SH-SY5Y (cell line): ENCODE measurements around the gene FAM174C.

Experiments
- GATA2 ChIP-seq: IDR thresholded peaks from 2 replicates; pipeline ENCODE4 v1.6.1; 2011; ENCODE audit warnings: mild to moderate bottlenecking, low read depth, low read length
- GATA3 ChIP-seq: IDR thresholded peaks from 2 replicates; pipeline ENCODE4 v1.6.1; 2011; ENCODE audit warnings: low read depth, mild to moderate bottlenecking, low read length, moderate library complexity

FAM174C gene

GRCh38 chr19:1269065-1269477, 6.3 kb upstream of the FAM174C start, which contains the start of gene CIRBP:
Gene CIRBP, plus strand, starts transcription at chr19:1269332. Its CDS starts 1,602 bp downstream, at chr19:1270934.
- no peak for TF ChIP-seq GATA3
- TF ChIP-seq GATA2: no peak

DNA sequence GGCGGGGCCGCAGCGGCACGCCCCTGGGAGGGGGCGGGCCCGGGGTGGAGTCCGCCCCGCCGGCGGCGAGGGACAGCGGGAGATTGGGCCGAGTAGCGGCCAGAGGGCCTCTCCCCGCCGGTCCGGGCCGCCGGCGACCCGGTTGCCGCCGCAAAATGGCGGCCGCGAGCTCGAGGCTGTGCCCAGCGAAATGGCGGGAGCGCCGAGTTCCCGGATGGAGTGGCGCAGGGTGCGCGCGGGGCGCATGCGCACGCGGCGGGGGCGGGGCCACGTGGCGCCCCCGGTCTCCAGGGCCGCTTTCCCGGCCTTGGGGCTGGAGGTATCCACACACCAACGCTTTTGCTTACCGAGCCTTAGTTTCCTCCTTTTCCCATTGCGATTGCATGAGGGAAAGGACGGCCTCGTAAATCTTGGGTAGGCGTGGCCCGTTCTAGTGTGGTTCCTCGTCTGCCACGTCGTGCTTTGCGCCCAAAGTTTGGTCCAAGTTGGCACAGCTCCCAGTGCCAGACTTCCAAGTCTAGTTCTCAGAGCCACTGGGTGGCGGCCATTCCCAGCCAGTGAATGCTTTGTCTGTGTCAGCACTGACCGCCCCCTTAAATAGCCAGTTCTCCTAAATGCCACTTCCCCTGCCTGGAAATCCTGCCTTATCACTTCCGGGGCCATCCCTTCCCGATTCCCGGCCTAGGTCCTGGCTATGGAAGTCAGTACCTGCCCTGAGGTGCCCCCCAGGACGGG, 5.7 kb upstream of the FAM174C start:
- TF ChIP-seq GATA3 (no peak), GATA2 (no peak)

DNA sequence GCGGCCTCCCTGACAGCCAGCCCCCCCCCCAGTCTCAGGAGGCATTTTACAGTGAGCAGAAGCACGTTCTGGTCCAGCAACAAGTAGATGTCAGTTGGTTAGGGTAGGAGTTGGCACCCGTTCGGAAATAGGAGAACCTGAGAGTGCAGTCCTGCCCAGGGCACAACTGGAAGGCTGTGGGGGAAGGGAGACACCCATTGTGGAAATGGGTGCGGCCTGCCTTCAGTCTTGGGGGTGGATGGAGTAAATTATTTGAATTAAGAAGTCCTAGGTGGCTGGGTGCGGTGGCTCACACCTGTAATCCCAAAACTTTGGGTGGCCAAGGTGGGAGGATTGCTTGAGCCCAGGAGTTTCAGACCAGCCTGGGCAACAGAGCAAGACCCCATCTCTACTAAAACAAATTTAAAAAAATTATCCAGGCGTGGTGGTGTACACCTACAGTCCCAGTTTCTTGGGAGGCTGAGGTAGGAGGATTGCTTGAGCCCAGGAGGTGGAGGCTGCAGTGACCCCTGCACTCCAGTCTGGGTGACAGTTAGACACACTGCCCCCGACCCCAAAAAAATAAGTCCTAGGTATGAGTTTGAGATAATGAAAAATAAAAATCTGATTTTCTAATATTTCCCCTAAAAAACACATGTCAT, 5.0 kb upstream of the FAM174C start:
- TF ChIP-seq GATA3 (no peak), GATA2 (no peak)

GRCh38 chr19:1270854-1271527, 4.3 kb upstream of the FAM174C start:
- TF ChIP-seq GATA3: no peak
- TF ChIP-seq GATA2: no peak

GRCh38 chr19:1271528-1272422, 3.6 kb upstream of the FAM174C start:
- no peak for TF ChIP-seq GATA3
- TF ChIP-seq GATA2: no peak

- TF ChIP-seq GATA3: no peak
- TF ChIP-seq GATA2: no peak
Measured at GRCh38 chr19:1272423-1273262, 2.7 kb upstream of the FAM174C start.

- TF ChIP-seq GATA3: no peak
- TF ChIP-seq GATA2: no peak
Measured at GRCh38 chr19:1273263-1274041, 1.9 kb upstream of the FAM174C start.

DNA sequence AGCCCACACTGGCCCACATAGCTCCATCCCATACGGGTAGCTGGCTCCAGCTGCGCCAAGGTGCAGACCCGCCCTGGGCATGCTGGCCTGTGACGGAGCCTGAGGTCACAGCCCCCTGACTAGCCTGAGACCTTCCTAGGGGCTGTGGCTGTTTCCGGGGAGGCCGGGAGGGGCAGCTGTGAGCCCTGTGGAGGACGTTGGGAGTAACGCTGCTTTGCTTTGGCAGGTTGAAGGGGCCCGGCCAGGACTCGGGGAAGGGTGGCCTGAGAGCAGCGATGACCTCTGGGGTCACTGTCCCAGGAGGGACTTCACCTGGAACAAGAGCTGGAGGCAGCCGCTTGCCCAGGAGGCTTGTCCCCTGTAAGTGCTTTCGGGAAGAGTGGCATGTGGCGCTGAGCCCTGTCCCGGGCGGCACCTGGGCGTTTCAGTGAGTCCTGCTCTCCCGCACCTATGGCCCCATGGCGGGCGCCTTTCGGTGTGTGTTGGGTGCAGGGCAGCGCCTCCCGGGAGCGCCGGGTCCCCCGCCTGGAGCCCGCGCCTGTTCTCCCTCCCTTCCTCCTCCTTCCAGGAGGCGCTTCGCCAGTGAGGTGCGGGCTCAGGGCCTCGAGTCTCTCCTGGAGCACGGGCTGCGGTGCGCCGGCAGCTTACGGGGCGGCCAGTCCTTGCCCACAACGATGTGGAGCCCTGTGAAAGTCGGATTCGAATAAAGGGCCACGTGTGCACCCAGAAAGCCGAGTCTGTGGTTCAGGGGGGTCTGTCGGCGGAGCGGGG, 1.1 kb upstream of the FAM174C start:
- TF ChIP-seq GATA3 (no peak), GATA2 (no peak)

GRCh38 chr19:1274852-1275259, 474 bp upstream of the FAM174C start:
- TF ChIP-seq GATA3 (no peak), GATA2 (no peak)

DNA sequence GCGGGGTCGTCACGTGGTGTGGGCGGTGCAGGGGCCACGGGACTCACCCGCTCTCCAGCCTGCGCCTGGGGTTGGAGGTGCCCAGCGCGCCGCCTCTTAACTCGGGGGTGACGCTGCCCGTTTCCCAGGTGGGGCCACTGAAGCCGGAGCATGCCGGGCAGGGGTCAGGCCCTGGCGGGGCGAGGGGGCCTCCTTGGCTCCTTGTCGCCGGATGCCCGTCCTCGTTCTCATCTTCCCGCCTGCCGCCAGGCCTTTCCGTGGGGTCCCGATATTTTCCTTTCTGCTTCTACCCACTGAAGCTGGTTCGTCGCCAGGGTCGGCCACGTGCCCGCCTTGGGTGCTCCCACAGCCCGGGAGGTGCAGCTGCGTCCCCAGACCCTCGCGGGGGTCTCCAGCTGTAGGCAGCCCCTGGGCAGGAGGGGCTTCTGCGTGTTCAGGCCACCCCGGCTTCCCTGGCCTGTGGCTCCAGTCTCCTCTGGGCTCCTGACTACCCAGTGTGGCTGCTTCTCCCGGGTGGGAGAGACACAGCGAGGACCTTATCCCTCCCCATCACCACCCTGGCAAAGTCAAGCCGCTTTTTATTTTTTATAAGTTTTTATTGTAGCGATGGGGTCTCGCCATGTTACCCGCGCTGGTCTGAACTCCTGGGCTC, 772 bp downstream of the FAM174C start:
- TF ChIP-seq GATA3: no peak
- TF ChIP-seq GATA2: no peak

- no peak for TF ChIP-seq GATA3
- TF ChIP-seq GATA2: no peak
Measured at GRCh38 chr19:1276628-1277022, 1.3 kb downstream of the FAM174C start.
